ENCODE data around the gene HTT.

The HTT gene

DNA sequence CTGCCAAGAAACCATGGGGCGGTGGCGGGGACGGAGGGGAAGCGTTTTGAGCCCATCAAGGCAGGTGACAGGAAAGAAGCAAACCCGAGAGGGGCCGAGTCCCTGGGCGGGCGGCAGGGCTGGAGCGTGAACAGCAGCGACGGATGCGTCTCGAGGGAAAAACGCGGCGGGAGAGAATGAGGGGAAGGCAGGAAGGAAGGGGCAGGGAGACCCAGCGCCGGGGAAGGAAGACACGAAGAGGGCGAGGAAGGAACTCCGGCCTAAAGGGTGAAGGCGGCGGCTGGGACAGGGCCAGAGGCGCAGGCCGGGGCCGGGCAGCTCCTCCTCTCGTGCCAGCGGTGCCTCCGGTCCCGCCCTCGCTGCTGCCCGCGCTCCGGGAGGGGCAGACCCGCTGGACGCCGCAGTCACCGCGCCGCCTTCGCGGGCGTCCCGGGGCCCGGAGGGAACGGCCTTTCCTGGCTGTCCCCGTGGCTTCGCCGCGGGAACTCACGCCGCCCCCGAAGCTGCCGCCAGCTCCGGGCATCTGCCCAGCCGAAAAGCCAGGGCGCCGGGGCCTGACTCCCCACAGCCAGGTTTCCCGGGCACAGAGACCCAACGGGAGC is 217.6 kb downstream of the HTT start:
- DNase-seq (ENCODE audit: low read depth): no peak

DNA sequence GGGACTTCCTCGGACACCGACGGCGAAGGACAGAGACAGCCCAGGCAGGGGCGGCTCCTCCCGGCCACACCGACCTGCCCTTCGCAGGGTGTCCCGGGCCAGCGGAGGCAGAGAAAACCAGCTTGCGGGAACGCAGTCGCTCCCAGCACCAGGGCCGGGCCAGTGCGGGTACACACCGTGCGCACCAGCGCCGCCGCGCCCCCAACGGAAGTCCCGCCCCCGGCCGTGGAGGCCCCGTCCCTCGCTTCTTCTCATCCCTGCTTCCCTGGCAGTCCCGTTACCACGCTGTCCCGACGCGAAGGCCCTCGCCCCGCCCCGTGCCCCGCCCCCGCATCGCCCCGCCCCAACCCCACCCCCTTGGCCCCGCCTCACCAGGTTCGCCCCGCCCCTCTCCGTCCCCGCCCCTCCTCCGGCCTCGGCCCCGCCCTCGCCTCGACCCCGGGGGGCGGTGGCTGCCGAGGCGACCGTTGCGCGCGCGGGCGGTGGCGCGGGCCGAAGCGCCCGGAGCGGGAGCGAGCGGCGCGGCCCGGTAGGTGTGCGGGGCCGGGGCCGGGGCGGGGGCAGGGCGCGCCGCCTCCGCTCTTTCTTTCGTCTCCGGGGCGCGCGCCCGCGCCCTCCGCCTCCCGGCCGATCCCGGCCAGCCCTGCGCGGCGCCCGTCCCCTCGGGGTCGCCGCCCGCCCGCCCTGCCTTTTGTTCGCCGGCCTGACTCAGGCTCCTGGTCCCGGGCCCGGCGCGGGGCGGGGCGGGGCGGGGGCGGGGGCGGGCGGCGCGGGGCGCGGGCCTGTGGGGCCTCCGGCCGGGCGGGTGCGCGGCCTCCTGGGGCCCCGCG is 218.3 kb downstream of the HTT start, which contains the start of gene RGS12:
RGS12 (plus strand) TSS at position 451 of the 830 bp plus-strand sequence. CDS start 23,150 bp downstream, outside the sequence.
- DNase-seq (ENCODE audit: low read depth): peak; percentile 79
